IMR-90 (cell line): ENCODE measurements around the gene LCNL1. TPM values are rescaled to one million over a fixed set of nuclear protein-coding genes. Genes with fewer than 3 reads are reported as not detected.

Source experiments
- ATAC-seq: fragments of 200-7000 bp; cut with Tn5 transposase; 2 replicates; pipeline ENCODE4 v1.9.1; 2020; ENCODE audit warnings: low read depth, mild to moderate bottlenecking, moderate library complexity
- BruUV-seq: library from RNA; stranded (reverse); fragments of 400-500 nt; replicated peaks from 2 replicates; lab custom pipeline; 2021; lab: Mats Ljungman, UMichigan
- CTCF ChIA-PET: fragments of 300-600 bp; formaldehyde crosslinking; extraction: SDS; loops from one replicate; lab custom pipeline; 2021; ENCODE audit warnings: antibody characterized with exemption; lab: Yijun Ruan, JAX
- POLR2A ChIA-PET: fragments of 300-600 bp; sonication (Branson Sonifier 250); formaldehyde crosslinking; loops from one replicate; lab custom pipeline; 2022; ENCODE audit warnings: antibody characterized with exemption; ENCODE audit not compliant: unreplicated experiment; lab: Charles Lee
- DNase-seq: peaks from one replicate; pipeline ENCODE4 v3.0.0; 2013
- H2AFZ ChIP-seq: replicated peaks from 2 replicates; pipeline ENCODE3; 2013; ENCODE audit warnings: low read length, mild to moderate bottlenecking; ENCODE audit not compliant: poor library complexity
- H2AK5ac ChIP-seq: 2 replicates; pipeline ENCODE4 v1.6.1; 2013; ENCODE audit warnings: low read depth, low read length, inconsistent platforms
- H2AK9ac ChIP-seq: replicated peaks from 2 replicates; pipeline ENCODE3; 2013; ENCODE audit warnings: mild to moderate bottlenecking, low read depth, low read length, moderate library complexity; ENCODE audit not compliant: poor library complexity
- H2BK120ac ChIP-seq: 2 replicates; pipeline ENCODE4 v1.6.1; 2013; ENCODE audit warnings: low read depth, low read length, inconsistent platforms
- H2BK15ac ChIP-seq: 3 replicates; pipeline ENCODE4 v1.6.1; 2013; ENCODE audit warnings: low read depth, low read length, inconsistent platforms
- H2BK20ac ChIP-seq: 2 replicates; pipeline ENCODE4 v1.6.1; 2013; ENCODE audit warnings: low read depth, mild to moderate bottlenecking, inconsistent platforms, low read length, moderate library complexity
- H2BK5ac ChIP-seq: 2 replicates; pipeline ENCODE4 v1.6.1; 2013; ENCODE audit warnings: mild to moderate bottlenecking, low read depth, low read length, inconsistent platforms; ENCODE audit not compliant: poor library complexity, severe bottlenecking
- H3K14ac ChIP-seq: replicated peaks from 2 replicates; pipeline ENCODE4 v1.6.1; 2013; ENCODE audit warnings: low read depth, low read length, inconsistent platforms
- H3K18ac ChIP-seq: 2 replicates; pipeline ENCODE4 v1.6.1; 2013; ENCODE audit warnings: low read depth, low read length, control low read depth
- H3K23ac ChIP-seq: 2 replicates; pipeline ENCODE4 v1.6.1; 2013; ENCODE audit warnings: low read depth, low read length, inconsistent platforms
- H3K27ac ChIP-seq: 2 replicates; pipeline ENCODE4 v1.5.1; 2013; ENCODE audit warnings: mild to moderate bottlenecking, control low read depth, low read length; ENCODE audit not compliant: insufficient read depth
- H3K27me3 ChIP-seq: 2 replicates; pipeline ENCODE4 v1.6.1; 2013; ENCODE audit warnings: low read length; ENCODE audit not compliant: control insufficient read depth, insufficient read depth
- H3K36me3 ChIP-seq: 2 replicates; pipeline ENCODE4 v1.6.1; 2013; ENCODE audit warnings: low read length, mixed read lengths; ENCODE audit not compliant: control insufficient read depth, insufficient read depth
- H3K4ac ChIP-seq: 2 replicates; pipeline ENCODE4 v1.6.1; 2013; ENCODE audit warnings: low read depth, low read length, inconsistent platforms
- H3K4me1 ChIP-seq: 2 replicates; pipeline ENCODE4 v1.6.1; 2013; ENCODE audit warnings: low read length, mixed read lengths; ENCODE audit not compliant: control insufficient read depth, insufficient read depth
- H3K4me2 ChIP-seq: 2 replicates; pipeline ENCODE4 v1.6.1; 2013; ENCODE audit warnings: low read depth, mild to moderate bottlenecking, control low read depth, low read length, moderate library complexity
- H3K4me3 ChIP-seq: 2 replicates; pipeline ENCODE4 v1.5.1; 2013; ENCODE audit warnings: low read depth, mild to moderate bottlenecking, control low read depth, low read length, moderate library complexity; ENCODE audit not compliant: insufficient read depth
- H3K56ac ChIP-seq: 2 replicates; pipeline ENCODE4 v1.6.1; 2013; ENCODE audit warnings: low read length, inconsistent platforms; ENCODE audit not compliant: insufficient read depth; ENCODE audit errors: extremely low read depth
- H3K79me1 ChIP-seq, 2 experiments: 2 replicates each; pipeline ENCODE4 v1.6.1; 2013; ENCODE audit warnings: low read length in 2 of 2, inconsistent platforms in 1 of 2, low read depth in 1 of 2
- H3K9ac ChIP-seq: 2 replicates; pipeline ENCODE4 v1.6.1; 2013; ENCODE audit warnings: low read depth, low read length, control low read depth
- H3K9me1 ChIP-seq: 2 replicates; pipeline ENCODE4 v1.6.1; 2013; ENCODE audit warnings: low read length, inconsistent platforms; ENCODE audit not compliant: insufficient read depth
- H3K9me3 ChIP-seq: 2 replicates; pipeline ENCODE4 v1.6.1; 2013; ENCODE audit warnings: low read length; ENCODE audit not compliant: control insufficient read depth, insufficient read depth
- H4K20me1 ChIP-seq: 2 replicates; pipeline ENCODE4 v1.6.1; 2013; ENCODE audit warnings: low read length, inconsistent platforms; ENCODE audit not compliant: insufficient read depth
- H4K5ac ChIP-seq: 2 replicates; pipeline ENCODE4 v1.6.1; 2013; ENCODE audit warnings: mild to moderate bottlenecking, low read depth, low read length, control low read depth
- H4K8ac ChIP-seq, 2 experiments: 2 replicates each; pipeline ENCODE4 v1.6.1; 2013; ENCODE audit warnings: low read depth in 2 of 2, low read length in 2 of 2, control low read depth in 1 of 2, inconsistent platforms in 1 of 2
- H4K91ac ChIP-seq: 2 replicates; pipeline ENCODE4 v1.6.1; 2013; ENCODE audit warnings: low read depth, low read length, inconsistent platforms; ENCODE audit not compliant: insufficient read depth
- BHLHE40 ChIP-seq: fragments of 150-350 bp; IDR thresholded peaks from 2 replicates; pipeline ENCODE4 v1.6.1; 2016; ENCODE audit warnings: mild to moderate bottlenecking, low read depth, low read length
- CEBPB ChIP-seq: IDR thresholded peaks from 2 replicates; pipeline ENCODE4 v1.6.1; 2012; ENCODE audit warnings: low read depth, low read length, improper control_type of control experiment
- CHD1 ChIP-seq: IDR thresholded peaks from 2 replicates; pipeline ENCODE4 v1.6.1; 2012; ENCODE audit warnings: low read depth, low read length, improper control_type of control experiment
- ELK1 ChIP-seq: fragments of 150-350 bp; IDR thresholded peaks from 2 replicates; pipeline ENCODE4 v1.6.1; 2016; ENCODE audit warnings: low read depth, mild to moderate bottlenecking, low read length, moderate library complexity, borderline replicate concordance
- FOS ChIP-seq: fragments of 150-350 bp; IDR thresholded peaks from 2 replicates; pipeline ENCODE4 v1.6.1; 2016; ENCODE audit warnings: low read depth, low read length
- MAFK ChIP-seq: IDR thresholded peaks from 2 replicates; pipeline ENCODE4 v1.6.1; 2012; ENCODE audit warnings: low read depth, low read length, improper control_type of control experiment
- MAZ ChIP-seq: IDR thresholded peaks from 2 replicates; pipeline ENCODE4 v1.6.1; 2012; ENCODE audit warnings: low read depth, mild to moderate bottlenecking, low read length, improper control_type of control experiment, moderate library complexity, borderline replicate concordance
- MXI1 ChIP-seq: IDR thresholded peaks from 2 replicates; pipeline ENCODE4 v1.6.1; 2012; ENCODE audit warnings: low read depth, mild to moderate bottlenecking, low read length, moderate library complexity, borderline replicate concordance
- NFE2L2 ChIP-seq: fragments of 150-350 bp; IDR thresholded peaks from 2 replicates; pipeline ENCODE4 v1.6.1; 2016; ENCODE audit warnings: low read depth, mild to moderate bottlenecking, low read length
- POLR2A ChIP-seq: IDR thresholded peaks from 2 replicates; pipeline ENCODE4 v1.6.1; 2012; ENCODE audit warnings: mild to moderate bottlenecking, low read depth, low read length
- RAD21 ChIP-seq: IDR thresholded peaks from 2 replicates; pipeline ENCODE4 v1.6.1; 2012; ENCODE audit warnings: low read length, improper control_type of control experiment
- RCOR1 ChIP-seq: IDR thresholded peaks from 2 replicates; pipeline ENCODE4 v1.6.1; 2012; ENCODE audit warnings: mild to moderate bottlenecking, low read length, improper control_type of control experiment; ENCODE audit not compliant: insufficient replicate concordance
- RFX5 ChIP-seq: IDR thresholded peaks from 2 replicates; pipeline ENCODE4 v1.8.0; 2012; ENCODE audit warnings: low read depth, mild to moderate bottlenecking, low read length, moderate library complexity
- WGBS, 2 experiments: methylation state at CpG; one replicate each; pipeline versions ENCODE4 v1.1.5 to v1.1.7; 2013; ENCODE audit warnings: missing lambda C conversion rate in 2 of 2; ENCODE audit not compliant: insufficient read length in 1 of 2; ENCODE audit errors: extremely low coverage in 2 of 2; 5-methylcytosine and 5-hydroxymethylcytosine counted together
- dilution Hi-C: fragments of 300-500 bp; cut with HindIII; formaldehyde crosslinking; loops from one replicate; pipeline ENCODE4 v1.14.3; 2018; ENCODE audit warnings: low sequenced_read_pairs; ENCODE audit not compliant: unreplicated experiment
- in situ Hi-C: fragments of 300-500 bp; cut with MboI; formaldehyde crosslinking; loops from 3 replicates; pipeline ENCODE4 v1.14.3; 2019; ENCODE audit warnings: low sequenced_read_pairs, inconsistent platforms, mixed read lengths
- intact Hi-C: fragments of 100-400 bp; cut with micrococcal nuclease; formaldehyde crosslinking; loops from 2 replicates; pipeline ENCODE4 v1.10.0; 2022
- polyA plus RNA-seq, 3 experiments: library from polyadenylated mRNA; depleted of rRNA; stranded (reverse); fragments of >200 nt; gene quantifications; 2 replicates each; pipeline ENCODE4 v1.2.3, GENCODE V29; 2012; ENCODE audit warnings: low replicate concordance in 1 of 3
- total RNA-seq: library from RNA; depleted of rRNA; stranded (reverse); fragments of >200 nt; gene quantifications from 2 replicates; pipeline ENCODE4 v1.2.3, GENCODE V29; 2012
- TF ChIP-seq, protein P1 (sequence below): fragments of 150-350 bp; IDR thresholded peaks from 2 replicates; pipeline ENCODE4 v1.6.1; 2017; ENCODE audit warnings: mild to moderate bottlenecking, antibody characterized with exemption, low read length, low read depth

Gene LCNL1
- total and polyA plus RNA-seq, 2 of the 4 experiments (the other 2 are of a cell fraction), result 0.15 TPM; not detected in 1

- Histone ChIP-seq H3K36me3 (peaks cover 30% of the 10 kb centered on the region; the same call in 1 of the 2 replicates), H2BK15ac (no peak overlapping the region), H3K79me1 (no peaks in the 10 kb centered on the region), H2BK120ac (no peak overlapping the region), H3K4me3 (no peak overlapping the region), H2AK9ac (no peak overlapping the region), H2BK20ac (no peak overlapping the region), H3K4me2 (no peak overlapping the region), H3K14ac (no peak overlapping the region), H2AK5ac (no peak overlapping the region), H3K27me3 (no peaks in the 10 kb centered on the region), H3K4ac (no peak overlapping the region), H4K8ac (no peak overlapping the region), H3K4me1 (no peaks in the 10 kb centered on the region), H2BK5ac (no peak overlapping the region), H3K9me3 (no peaks in the 10 kb centered on the region), H2AFZ (peak overlapping the region; percentile 21), H3K23ac (no peak overlapping the region), H3K27ac (no peak overlapping the region), H3K56ac (no peak overlapping the region), H3K9ac (no peak overlapping the region), H4K20me1 (no peaks in the 10 kb centered on the region; the same call in 1 of the 2 replicates), H3K9me1 (no peaks in the 10 kb centered on the region), H3K18ac (no peak overlapping the region), H4K5ac (no peak overlapping the region), H4K91ac (no peak overlapping the region)
- POLR2A ChIA-PET, result no interaction called here
- BruUV-seq, result no TSS peak
- intact Hi-C loops, result no loop called here
- in situ Hi-C loops, result no loop called here
- DNase-seq (no peak), ATAC-seq (no peak)
- no peak for TF ChIP-seq POLR2A
- no peak for TF ChIP-seq CHD1
- no peak for TF ChIP-seq CEBPB
- TF ChIP-seq RFX5, result no peak
- TF ChIP-seq MXI1, result no peak
- TF ChIP-seq FOS, result no peak
- no peak for TF ChIP-seq MAFK
- TF ChIP-seq ELK1, result no peak
- TF ChIP-seq BHLHE40, result no peak
- no peak for TF ChIP-seq NFE2L2
- no peak for TF ChIP-seq RCOR1
- no peak for TF ChIP-seq MAZ
- TF ChIP-seq, protein P1, sequence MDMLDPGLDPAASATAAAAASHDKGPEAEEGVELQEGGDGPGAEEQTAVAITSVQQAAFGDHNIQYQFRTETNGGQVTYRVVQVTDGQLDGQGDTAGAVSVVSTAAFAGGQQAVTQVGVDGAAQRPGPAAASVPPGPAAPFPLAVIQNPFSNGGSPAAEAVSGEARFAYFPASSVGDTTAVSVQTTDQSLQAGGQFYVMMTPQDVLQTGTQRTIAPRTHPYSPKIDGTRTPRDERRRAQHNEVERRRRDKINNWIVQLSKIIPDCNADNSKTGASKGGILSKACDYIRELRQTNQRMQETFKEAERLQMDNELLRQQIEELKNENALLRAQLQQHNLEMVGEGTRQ, result no peak
- TF ChIP-seq RAD21, result no peak
- 89% methylated on average over 10 of the region's 36 CpGs; no CpG with 5 or more reads in 1 of the 2 experiments for WGBS, 2 experiments
- CTCF ChIA-PET, result no interaction called here
- dilution Hi-C loops, result no loop called here
Observed at GRCh38 chr9:137018761-137019559, 36.2 kb downstream of the LCNL1 start.
